ENCODE measurements around the gene TBL3. TPM values are rescaled to one million over a fixed set of nuclear protein-coding genes. Genes with fewer than 3 reads are reported as not detected.

The TBL3 gene
- total and polyA plus RNA-seq, 2 of the 8 experiments (the other 6 are each of a cell fraction or from before 2014, with no cell fraction given), result 65.8 to 137 TPM

- TF ChIP-seq, protein P1, sequence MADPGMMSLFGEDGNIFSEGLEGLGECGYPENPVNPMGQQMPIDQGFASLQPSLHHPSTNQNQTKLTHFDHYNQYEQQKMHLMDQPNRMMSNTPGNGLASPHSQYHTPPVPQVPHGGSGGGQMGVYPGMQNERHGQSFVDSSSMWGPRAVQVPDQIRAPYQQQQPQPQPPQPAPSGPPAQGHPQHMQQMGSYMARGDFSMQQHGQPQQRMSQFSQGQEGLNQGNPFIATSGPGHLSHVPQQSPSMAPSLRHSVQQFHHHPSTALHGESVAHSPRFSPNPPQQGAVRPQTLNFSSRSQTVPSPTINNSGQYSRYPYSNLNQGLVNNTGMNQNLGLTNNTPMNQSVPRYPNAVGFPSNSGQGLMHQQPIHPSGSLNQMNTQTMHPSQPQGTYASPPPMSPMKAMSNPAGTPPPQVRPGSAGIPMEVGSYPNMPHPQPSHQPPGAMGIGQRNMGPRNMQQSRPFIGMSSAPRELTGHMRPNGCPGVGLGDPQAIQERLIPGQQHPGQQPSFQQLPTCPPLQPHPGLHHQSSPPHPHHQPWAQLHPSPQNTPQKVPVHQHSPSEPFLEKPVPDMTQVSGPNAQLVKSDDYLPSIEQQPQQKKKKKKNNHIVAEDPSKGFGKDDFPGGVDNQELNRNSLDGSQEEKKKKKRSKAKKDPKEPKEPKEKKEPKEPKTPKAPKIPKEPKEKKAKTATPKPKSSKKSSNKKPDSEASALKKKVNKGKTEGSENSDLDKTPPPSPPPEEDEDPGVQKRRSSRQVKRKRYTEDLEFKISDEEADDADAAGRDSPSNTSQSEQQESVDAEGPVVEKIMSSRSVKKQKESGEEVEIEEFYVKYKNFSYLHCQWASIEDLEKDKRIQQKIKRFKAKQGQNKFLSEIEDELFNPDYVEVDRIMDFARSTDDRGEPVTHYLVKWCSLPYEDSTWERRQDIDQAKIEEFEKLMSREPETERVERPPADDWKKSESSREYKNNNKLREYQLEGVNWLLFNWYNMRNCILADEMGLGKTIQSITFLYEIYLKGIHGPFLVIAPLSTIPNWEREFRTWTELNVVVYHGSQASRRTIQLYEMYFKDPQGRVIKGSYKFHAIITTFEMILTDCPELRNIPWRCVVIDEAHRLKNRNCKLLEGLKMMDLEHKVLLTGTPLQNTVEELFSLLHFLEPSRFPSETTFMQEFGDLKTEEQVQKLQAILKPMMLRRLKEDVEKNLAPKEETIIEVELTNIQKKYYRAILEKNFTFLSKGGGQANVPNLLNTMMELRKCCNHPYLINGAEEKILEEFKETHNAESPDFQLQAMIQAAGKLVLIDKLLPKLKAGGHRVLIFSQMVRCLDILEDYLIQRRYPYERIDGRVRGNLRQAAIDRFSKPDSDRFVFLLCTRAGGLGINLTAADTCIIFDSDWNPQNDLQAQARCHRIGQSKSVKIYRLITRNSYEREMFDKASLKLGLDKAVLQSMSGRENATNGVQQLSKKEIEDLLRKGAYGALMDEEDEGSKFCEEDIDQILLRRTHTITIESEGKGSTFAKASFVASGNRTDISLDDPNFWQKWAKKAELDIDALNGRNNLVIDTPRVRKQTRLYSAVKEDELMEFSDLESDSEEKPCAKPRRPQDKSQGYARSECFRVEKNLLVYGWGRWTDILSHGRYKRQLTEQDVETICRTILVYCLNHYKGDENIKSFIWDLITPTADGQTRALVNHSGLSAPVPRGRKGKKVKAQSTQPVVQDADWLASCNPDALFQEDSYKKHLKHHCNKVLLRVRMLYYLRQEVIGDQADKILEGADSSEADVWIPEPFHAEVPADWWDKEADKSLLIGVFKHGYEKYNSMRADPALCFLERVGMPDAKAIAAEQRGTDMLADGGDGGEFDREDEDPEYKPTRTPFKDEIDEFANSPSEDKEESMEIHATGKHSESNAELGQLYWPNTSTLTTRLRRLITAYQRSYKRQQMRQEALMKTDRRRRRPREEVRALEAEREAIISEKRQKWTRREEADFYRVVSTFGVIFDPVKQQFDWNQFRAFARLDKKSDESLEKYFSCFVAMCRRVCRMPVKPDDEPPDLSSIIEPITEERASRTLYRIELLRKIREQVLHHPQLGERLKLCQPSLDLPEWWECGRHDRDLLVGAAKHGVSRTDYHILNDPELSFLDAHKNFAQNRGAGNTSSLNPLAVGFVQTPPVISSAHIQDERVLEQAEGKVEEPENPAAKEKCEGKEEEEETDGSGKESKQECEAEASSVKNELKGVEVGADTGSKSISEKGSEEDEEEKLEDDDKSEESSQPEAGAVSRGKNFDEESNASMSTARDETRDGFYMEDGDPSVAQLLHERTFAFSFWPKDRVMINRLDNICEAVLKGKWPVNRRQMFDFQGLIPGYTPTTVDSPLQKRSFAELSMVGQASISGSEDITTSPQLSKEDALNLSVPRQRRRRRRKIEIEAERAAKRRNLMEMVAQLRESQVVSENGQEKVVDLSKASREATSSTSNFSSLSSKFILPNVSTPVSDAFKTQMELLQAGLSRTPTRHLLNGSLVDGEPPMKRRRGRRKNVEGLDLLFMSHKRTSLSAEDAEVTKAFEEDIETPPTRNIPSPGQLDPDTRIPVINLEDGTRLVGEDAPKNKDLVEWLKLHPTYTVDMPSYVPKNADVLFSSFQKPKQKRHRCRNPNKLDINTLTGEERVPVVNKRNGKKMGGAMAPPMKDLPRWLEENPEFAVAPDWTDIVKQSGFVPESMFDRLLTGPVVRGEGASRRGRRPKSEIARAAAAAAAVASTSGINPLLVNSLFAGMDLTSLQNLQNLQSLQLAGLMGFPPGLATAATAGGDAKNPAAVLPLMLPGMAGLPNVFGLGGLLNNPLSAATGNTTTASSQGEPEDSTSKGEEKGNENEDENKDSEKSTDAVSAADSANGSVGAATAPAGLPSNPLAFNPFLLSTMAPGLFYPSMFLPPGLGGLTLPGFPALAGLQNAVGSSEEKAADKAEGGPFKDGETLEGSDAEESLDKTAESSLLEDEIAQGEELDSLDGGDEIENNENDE (IDR thresholded peaks at IDR 0.05; ENCODE audit: insufficient replicate concordance, low read length), result no peak
- TF ChIP-seq TBP (IDR thresholded peaks at IDR 0.05; ENCODE audit: low read depth, low read length) (no peak), MAFK (IDR thresholded peaks at IDR 0.05; ENCODE audit: low read depth, low read length) (no peak), TAF7 (optimal IDR thresholded peaks at IDR 0.05; ENCODE audit: borderline replicate concordance, low read depth, low read length) (no peak), POLR2AphosphoS5 (IDR thresholded peaks at IDR 0.05; ENCODE audit: low read depth, low read length) (no peak), SIX5 (IDR thresholded peaks at IDR 0.05; ENCODE audit: low read depth, low read length) (no peak), YY1 (IDR thresholded peaks at IDR 0.05; ENCODE audit: low read depth, low read length) (no peak), POU5F1 (IDR thresholded peaks at IDR 0.05; ENCODE audit: low read depth, low read length) (no peak), SP4 (IDR thresholded peaks at IDR 0.05; ENCODE audit: low read length) (no peak), EGR1 (IDR thresholded peaks at IDR 0.05; ENCODE audit: borderline replicate concordance, low read depth, low read length) (no peak), PHF8 (conservative IDR thresholded peaks at IDR 0.05; ENCODE audit: low read depth, low read length) (no peak), GABPA (IDR thresholded peaks at IDR 0.05; ENCODE audit: borderline replicate concordance, insufficient read depth, low read length) (no peak), RAD21 (IDR thresholded peaks at IDR 0.05 in 1 of 2, conservative IDR thresholded peaks at IDR 0.05 in 1 of 2; ENCODE audit: low read depth in 2 of 2, low read length in 2 of 2) (no peak)
These were observed 29.2 kb downstream of the TBL3 start (continued) for GRCh38 chr16:2001035-2001434.

Data from H1 (cell line).